Activated CD8-positive, alpha-beta T cell treated with anti-CD3 and anti-CD28 coated beads for 36 hours (primary cell): ENCODE data around the gene PCSK2. TPM values are rescaled to one million over a fixed set of nuclear protein-coding genes. Genes with fewer than 3 reads are reported as not detected.

Experiments
- ATAC-seq: fragments of 200-7000 bp; cut with Tn5 transposase; one replicate; pipeline ENCODE4 v1.10.0; 2021; ENCODE audit warnings: mild to moderate bottlenecking, moderate library complexity
- CTCF ChIA-PET: fragments of 350-600 bp; sonication (Branson Sonifier 250); formaldehyde crosslinking; loops from one replicate; lab custom pipeline; 2021; ENCODE audit warnings: antibody characterized with exemption; lab: Charles Lee
- POLR2A ChIA-PET: fragments of 350-600 bp; sonication (Branson Sonifier 250); formaldehyde crosslinking; loops from one replicate; lab custom pipeline; 2021; ENCODE audit warnings: antibody characterized with exemption; lab: Charles Lee
- DNase-seq: peaks from one replicate; pipeline ENCODE4 v3.0.0-alpha.2; 2020
- H3K27ac Mint-ChIP-seq: one replicate; pipeline ENCODE4 v1.8.0; 2021; ENCODE audit warnings: mild to moderate bottlenecking, mixed read lengths
- H3K27me3 Mint-ChIP-seq: one replicate; pipeline ENCODE4 v1.8.0; 2021; ENCODE audit warnings: mixed read lengths
- H3K36me3 Mint-ChIP-seq: one replicate; pipeline ENCODE4 v1.8.0; 2021; ENCODE audit warnings: low read depth, mixed read lengths
- H3K4me1 Mint-ChIP-seq: one replicate; pipeline ENCODE4 v1.8.0; 2021; ENCODE audit warnings: low read depth, mixed read lengths
- H3K4me3 Mint-ChIP-seq: one replicate; pipeline ENCODE4 v1.8.0; 2021; ENCODE audit warnings: mild to moderate bottlenecking, moderate library complexity, mixed read lengths
- H3K9me3 Mint-ChIP-seq: one replicate; pipeline ENCODE4 v1.8.0; 2021; ENCODE audit warnings: mixed read lengths
- CTCF ChIP-seq: fragments of 200-600 bp; IDR thresholded peaks from one replicate; pipeline ENCODE4 v1.8.0; 2022; ENCODE audit warnings: antibody characterized with exemption, mild to moderate bottlenecking
- intact Hi-C: fragments of 100-400 bp; cut with micrococcal nuclease; formaldehyde crosslinking; loops from one replicate; pipeline ENCODE4 v1.10.0; 2022
- total RNA-seq, 2 experiments: library from RNA; stranded (reverse); gene quantifications; one replicate each; pipeline ENCODE4 v1.2.3, GENCODE V29; 2021

PCSK2 gene
- total RNA-seq, 2 experiments from 2014 or later, result not detected

- H3K27ac Mint-ChIP-seq, result no peak overlapping the region
- no peak for DNase-seq
- ATAC-seq, result no peak
- CTCF ChIA-PET, result interaction anchor here (0.9 to 1.2 kb wide), 2 partner anchors 10 to 639 kb away, joined by 3 to 5 read pairs; no protein-coding TSS in a partner anchor
- no peaks in the 10 kb centered on the region for H3K9me3 Mint-ChIP-seq
- H3K27me3 Mint-ChIP-seq, result peaks cover 10% of the 10 kb centered on the region
- TF ChIP-seq CTCF, result no peak
- intact Hi-C loops, result no loop called here
- POLR2A ChIA-PET, result no interaction called here
- no peaks in the 10 kb centered on the region for H3K4me1 Mint-ChIP-seq
- H3K36me3 Mint-ChIP-seq, result no peaks in the 10 kb centered on the region
- H3K4me3 Mint-ChIP-seq, result no peak overlapping the region
Measured at GRCh38 chr20:17442588-17442987, 215.7 kb downstream of the PCSK2 start.

GRCh38 chr20:17443131-17443858 lies 216.5 kb downstream of the PCSK2 start:
- H3K9me3 Mint-ChIP-seq, result no peaks in the 10 kb centered on the region
- ChIA-PET POLR2A (no interaction called here), CTCF (interaction anchor here (1.2 kb wide), 1 partner anchor 11 kb away, joined by 5 read pairs; no protein-coding TSS in a partner anchor)
- no peak overlapping the region for H3K4me3 Mint-ChIP-seq
- H3K27me3 Mint-ChIP-seq, result peaks cover 10% of the 10 kb centered on the region
- H3K27ac Mint-ChIP-seq, result no peak overlapping the region
- no peaks in the 10 kb centered on the region for H3K4me1 Mint-ChIP-seq
- H3K36me3 Mint-ChIP-seq, result no peaks in the 10 kb centered on the region
- intact Hi-C loops, result no loop called here
- no peak for TF ChIP-seq CTCF
- ATAC-seq (no peak), DNase-seq (no peak)

GRCh38 chr20:17444091-17444490 lies 217.3 kb downstream of the PCSK2 start:
- H3K27me3 Mint-ChIP-seq, result peaks cover 10% of the 10 kb centered on the region
- H3K9me3 Mint-ChIP-seq, result no peaks in the 10 kb centered on the region
- intact Hi-C loops, result no loop called here
- no peak overlapping the region for H3K27ac Mint-ChIP-seq
- ChIA-PET POLR2A (no interaction called here), CTCF (no interaction called here)
- no peak for DNase-seq
- TF ChIP-seq CTCF, result no peak
- H3K4me1 Mint-ChIP-seq, result no peaks in the 10 kb centered on the region
- H3K4me3 Mint-ChIP-seq, result no peak overlapping the region
- no peaks in the 10 kb centered on the region for H3K36me3 Mint-ChIP-seq
- ATAC-seq, result no peak

- H3K27ac Mint-ChIP-seq, result no peak overlapping the region
- no peaks in the 10 kb centered on the region for H3K36me3 Mint-ChIP-seq
- ATAC-seq (no peak), DNase-seq (no peak)
- POLR2A ChIA-PET, result no interaction called here
- CTCF ChIA-PET, result no interaction called here
- H3K4me3 Mint-ChIP-seq, result no peak overlapping the region
- no peaks in the 10 kb centered on the region for H3K4me1 Mint-ChIP-seq
- no peak for TF ChIP-seq CTCF
- intact Hi-C loops, result no loop called here
- H3K9me3 Mint-ChIP-seq, result no peaks in the 10 kb centered on the region
- peaks cover 10% of the 10 kb centered on the region for H3K27me3 Mint-ChIP-seq
Measured at GRCh38 chr20:17445543-17445942, 218.7 kb downstream of the PCSK2 start.

GRCh38 chr20:17446171-17446570 lies 219.3 kb downstream of the PCSK2 start:
- ATAC-seq (no peak), DNase-seq (no peak)
- ChIA-PET POLR2A (no interaction called here), CTCF (no interaction called here)
- Mint-ChIP-seq H3K9me3 (no peaks in the 10 kb centered on the region), H3K27ac (no peak overlapping the region), H3K36me3 (no peaks in the 10 kb centered on the region), H3K4me3 (no peak overlapping the region), H3K27me3 (peaks cover 10% of the 10 kb centered on the region), H3K4me1 (no peaks in the 10 kb centered on the region)
- intact Hi-C loops, result no loop called here
- TF ChIP-seq CTCF, result no peak
